ENCODE measurements around the gene CD59.
A peak's percentile ranks its signal among the peaks of the same experiment; 100 is the strongest.
"Not testable (repeated sequence)": the region's sequence is repeated elsewhere in the genome, so short reads cannot be mapped to it uniquely, and the experiment has no call there.

CD59 gene

DNA sequence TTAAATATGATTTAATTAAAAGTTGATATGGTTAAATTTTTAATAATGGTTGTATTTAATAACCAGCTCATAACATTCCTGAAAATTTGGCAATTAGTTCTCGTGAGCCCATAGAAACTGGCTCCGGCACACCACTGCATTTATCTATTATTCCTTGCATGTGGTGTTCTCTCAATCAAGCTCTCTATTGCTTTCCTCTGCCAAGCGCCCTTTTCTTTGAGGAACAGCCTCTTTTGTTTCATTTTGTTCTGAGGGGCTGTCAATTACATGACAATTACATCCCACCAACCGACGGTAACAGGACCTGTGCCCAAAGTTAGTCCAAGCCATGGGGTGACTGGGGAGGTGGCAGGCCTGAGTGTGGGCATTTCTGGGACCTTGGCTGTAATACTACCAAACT is 43.7 kb downstream of the CD59 start:
- peak; percentile 14 for DNase-seq

DNA sequence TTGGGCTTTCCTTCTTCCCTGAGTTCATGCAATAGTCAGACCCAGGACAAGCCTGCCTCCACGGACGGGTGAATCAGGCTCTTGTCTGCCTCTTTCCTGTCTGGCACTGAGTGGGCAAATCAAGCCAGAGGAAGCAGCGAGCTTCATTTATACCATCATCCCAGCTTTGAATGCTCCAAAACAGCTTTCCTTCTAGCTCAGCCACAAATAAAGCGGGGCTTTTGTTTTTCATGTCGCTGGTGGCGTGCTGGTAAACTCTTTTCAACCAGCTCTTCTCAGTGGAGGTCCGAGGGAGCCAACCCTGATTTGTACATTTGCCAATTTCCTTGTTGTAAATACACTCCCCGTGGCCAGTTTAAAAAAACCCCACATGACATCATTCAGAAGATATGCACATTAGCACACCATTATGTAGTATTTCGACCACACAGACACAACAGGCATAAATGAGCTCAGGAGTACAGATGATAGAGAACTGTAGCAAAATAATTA is 44.2 kb downstream of the CD59 start:
- peak; percentile 86 for DNase-seq

DNA sequence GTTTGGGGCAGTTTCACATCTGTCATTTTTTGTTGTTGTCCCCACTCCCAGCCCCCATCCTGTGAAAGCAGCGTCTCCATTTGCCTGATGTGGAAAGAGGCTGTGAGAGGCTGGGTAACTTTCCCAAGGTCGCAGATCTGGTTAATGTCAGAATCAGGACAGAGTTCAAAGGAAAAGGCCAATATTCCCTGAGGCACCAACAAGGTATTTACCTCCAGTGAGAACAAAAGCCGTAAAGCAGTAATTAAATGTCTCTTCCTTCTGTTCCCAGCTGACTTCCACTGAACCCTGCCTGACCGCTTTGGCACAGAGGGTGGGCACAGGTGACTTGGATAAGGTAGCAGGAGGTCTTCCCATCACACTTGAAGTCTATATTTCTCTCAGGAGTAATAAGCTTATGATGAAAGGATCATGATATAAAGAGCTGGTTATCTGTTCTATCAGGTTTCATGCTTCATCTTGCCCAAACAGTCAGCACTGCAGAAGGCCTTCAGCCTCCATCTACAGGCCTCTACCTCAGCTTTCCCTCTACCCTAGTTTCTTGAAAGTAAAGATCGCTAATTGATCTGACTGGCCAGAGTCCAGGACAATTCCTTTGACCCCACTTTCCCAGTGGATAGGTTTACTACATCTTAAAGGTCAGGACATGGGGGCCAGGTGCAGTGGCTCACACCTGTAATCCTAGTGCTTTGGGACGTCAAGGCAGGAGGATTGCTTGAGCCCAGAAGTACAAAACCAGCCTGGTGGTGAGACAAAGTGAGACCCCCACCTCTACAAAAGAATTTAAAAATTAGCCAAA is 45.0 kb downstream of the CD59 start:
- DNase-seq: no peak

DNA sequence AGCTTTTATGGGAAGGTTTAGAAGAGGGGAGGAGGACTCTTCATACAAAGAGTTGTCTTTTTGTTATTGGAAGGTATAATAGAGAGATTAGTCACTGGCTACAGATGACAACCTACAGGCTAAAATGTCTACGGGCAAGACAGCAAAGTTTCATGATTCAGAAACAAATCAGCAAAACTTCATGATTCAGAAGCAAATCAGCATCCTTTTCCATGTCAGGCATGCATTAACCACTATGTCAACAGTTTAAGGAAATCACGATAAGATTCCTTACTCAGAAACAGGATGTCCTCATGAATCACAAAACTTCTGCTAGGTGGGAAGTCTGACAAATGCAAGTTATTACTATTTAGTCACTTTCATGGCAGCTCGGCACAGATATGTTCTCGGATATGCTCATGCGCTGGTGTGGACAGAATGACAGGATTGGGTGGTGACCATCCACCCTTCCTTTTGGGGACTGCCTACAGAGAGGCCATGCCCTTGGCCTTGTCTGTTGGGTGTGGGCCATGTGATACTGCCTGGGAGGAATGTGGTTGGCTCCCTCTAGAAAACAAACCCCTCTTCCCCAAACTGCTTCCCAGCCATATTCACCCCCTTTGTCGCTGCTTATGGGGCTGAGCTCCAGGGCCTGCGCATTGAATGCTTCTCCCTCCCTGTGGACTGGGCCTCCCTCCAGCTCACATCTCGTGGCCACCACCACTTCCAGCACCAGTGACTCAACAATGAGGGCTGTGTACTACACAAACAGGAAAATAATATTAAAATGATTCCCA is 45.7 kb downstream of the CD59 start:
- no peak for DNase-seq

DNA sequence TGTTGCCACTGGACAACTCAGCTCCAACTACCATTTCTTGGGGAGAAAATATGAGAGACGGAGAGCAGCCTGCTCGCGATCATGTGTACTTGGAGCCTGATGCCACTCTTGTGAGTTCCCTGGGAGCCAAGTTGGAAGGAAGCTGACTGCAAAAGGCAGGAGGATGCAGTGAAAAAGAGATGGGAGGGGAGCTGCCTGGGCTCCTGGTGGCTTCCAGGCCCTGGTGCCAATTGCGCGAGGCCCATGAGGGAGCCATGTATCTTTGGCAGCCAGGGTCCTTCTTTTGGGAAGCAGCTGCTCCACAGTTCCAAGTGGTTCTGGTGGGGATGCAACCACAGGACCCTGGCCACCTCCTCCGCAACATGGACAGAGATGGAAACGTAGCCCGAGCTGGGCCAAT is 46.7 kb downstream of the CD59 start:
- no peak for DNase-seq

DNA sequence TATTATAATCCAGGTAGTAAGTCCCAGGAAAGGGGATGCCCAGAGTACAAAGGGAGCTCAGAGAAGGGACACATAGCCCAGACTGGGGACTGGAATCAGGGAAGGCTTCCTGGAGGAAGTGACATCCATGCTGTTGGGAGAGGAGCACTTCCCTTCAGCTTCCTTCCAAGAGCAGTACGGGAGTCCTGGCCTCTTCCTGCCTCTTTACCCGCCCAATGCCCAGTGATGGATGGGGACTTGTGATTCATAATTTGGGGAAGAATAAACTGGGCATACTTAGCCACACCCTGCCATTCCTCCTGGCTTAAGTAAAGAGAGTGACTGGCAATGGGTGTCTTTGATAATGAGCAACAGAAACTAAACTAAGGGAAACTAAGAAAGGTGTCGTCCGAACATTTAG is 47.1 kb downstream of the CD59 start:
- DNase-seq: no peak

DNA sequence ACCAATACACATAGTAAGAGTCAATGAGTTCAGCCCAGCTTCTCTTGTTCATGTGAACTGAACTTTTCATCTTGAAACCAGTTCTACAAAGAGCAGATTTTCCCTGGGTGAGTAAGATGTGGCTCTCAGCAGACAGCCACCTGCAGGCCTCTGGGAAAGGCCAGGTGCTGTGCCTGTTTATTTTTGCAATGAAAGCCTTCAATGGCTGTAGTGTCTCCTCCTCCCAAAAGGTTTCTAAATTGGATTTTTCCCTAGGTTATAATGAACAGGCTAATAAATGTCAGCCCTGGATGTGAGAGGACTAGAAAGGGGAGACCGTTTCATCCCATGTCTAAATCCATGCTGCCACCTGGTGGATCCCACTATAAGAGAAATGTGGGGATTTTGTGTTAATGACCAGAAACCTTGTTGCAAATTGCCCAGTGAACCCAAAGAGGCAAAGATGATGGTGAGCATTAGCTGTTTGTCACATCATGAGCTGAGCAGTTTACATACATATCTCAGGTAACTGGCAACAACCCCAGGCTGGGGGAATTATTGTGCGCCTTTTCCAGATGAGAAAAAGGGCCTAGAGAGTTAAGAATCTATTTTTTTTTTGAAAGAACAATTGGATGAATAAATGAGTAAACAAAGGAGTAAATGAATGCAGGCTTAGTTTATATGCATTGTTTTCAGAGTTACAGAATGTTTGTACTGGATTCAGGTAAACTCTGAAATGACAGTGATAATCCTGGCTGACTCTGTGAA is 48.3 kb downstream of the CD59 start:
- peak; percentile 27 for DNase-seq

DNA sequence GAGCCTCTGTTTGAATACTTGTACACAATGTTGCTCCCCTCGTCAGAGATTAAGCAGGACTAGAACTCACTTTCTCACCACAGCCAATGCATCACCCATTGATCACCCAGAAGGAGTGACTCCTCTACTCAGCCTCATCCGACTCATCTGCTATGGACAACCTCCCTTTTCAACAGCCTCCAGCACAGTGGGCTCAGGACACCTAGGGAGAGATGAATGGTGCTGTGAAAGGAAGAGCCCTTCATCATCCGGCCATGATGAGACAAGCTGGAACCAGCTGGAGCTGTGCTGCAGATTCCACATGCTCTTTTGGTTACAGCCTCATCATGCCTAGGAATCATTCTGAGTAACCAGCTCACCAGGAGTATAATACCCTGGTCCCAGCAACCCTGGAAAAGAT is 51.1 kb downstream of the CD59 start:
- no peak for DNase-seq

DNA sequence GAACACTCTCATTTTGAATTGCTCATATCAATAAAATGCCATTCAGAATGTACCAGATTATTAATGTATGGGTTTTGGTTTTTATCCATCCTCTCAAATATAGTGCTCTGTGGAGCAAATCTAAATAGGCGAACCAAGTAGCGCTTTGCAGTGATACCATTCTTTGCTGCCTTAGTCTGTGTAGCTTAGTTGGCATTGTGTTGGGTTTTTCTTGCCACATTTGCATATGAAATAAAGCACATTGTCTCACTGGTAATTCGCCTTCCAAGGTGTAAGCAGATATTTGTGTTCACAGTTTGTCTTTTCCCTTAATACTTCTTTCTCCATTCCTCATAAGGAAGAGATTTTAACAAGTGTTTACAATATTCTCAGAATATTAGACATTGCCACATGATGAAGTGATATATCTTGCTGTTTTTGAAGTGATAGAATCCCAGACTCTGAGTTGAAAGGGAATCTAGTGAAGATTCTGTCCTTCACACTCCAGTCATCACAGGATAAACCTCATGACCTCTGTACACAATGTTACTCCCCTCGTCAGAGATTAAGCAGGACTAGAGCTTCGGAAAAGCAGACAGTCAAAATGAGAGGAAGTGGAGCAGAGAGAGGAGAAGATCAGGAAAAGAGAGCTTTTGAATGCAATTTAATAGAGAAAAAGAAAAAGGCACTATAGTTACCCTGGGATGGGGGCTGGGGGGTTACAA is 52.1 kb downstream of the CD59 start:
- no peak for DNase-seq

DNA sequence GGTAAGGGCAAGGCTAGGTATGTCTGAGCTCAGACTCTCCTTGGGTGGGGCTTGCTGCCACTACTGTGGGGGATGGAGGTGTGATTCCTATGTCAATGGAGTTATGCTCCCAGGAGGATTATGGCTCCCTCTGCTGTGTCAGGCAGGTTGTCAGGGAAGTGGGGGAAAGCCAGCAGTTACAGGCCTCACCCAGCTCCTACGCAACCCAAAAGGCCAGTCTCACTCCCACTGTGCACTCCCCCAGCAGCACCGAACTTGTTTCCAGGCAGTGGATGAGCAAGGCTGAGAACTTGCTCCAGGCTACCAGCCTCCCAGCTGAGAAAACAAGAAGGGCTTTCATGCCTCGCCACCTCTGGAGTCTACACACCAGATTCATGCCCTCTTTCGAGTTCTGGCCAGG is 53.8 kb downstream of the CD59 start:
- DNase-seq: no peak

DNA sequence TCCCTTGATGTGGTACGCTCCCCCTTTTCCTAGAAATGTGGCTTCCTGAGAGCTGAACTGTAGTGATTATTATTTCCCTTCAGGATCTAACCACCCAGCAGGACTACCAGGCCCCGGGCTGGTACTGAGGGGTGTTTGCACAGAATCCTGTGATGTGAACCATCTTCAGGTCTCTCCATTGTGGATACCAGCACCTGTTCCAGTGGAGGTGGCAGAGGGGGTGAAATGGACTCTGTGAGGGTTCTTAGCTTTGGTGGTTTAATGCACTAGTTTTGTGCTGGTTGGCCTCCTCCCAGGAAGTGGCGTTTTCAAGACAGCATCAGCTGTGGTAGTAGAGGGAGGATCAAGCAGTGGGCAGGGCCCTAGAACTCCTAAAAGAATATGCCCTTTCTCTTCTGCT is 54.2 kb downstream of the CD59 start:
- DNase-seq: no peak

DNA sequence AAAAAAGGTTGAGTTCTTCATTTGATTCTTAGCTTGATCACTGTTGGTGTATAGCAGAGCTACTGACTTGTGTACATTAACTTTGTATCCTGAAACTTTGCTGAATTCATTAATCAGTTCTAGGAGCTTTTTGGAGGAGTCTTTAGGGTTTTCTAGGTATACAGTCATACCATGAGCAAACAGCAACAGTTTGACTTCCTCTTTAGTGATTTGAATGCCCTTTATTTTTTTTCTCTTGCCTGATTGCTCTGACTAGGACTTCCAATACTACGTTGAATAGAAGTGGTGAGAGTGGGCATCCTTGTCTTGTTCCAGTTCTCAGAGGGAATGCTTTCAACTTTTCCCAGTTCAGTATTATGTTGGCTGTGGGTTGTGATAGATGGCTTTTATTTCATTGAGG is 57.6 kb downstream of the CD59 start:
- not testable (repeated sequence) for DNase-seq

DNA sequence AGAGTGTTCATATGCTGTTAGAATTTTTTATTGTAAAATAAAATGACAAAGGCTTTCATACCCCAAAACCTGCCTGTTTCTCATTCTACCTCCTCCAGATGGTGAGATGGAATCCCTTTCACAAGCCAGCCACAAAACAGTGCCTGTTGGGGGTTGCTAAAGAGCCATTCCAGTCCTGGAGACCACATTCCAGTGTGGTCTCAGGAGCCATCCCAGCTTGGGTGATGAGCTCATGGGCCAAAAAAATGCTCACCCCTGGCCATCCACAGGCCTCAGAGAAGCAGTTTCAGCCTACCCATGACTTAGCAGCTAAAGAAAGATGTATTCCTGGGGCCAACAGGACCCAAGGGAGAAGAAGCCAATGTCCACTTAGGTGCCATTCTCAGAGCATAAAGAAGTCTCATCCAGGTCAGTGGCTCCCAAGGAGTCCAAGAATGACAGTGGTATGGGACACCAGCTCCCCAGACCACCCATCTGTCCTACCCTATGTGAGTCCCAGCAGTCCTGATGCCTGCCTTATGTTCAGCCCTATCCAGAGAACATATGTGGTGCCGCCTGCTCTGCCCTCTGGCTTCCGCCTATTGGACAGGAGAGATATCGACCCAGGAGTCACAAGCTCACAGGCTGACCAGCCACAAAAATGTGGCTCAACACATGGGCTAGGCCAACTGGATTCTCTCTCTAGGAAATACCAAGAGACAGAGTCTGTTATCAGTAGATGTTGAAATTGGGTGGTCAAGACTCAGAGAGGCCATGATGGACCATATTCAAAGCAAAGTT is 62.0 kb downstream of the CD59 start:
- no peak for DNase-seq

DNA sequence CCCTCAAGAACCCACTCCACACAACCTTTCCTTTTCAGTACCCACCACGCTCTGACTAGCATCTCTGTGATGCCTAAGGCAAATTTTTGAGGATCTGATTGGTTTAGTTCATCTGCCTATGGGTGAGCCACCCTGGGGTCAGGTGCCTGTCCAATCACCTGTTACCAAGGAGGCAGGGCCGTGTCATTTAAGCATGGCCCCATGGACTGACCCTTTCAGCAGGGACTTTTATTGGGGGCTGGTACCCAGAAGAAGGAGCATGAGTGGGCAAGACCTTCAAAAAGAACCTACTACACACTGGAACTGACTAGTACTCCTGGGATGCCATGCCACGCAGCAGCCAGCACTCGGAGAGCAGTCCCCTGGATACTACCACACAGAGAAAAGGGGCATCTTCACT is 64.0 kb downstream of the CD59 start:
- DNase-seq: no peak

DNA sequence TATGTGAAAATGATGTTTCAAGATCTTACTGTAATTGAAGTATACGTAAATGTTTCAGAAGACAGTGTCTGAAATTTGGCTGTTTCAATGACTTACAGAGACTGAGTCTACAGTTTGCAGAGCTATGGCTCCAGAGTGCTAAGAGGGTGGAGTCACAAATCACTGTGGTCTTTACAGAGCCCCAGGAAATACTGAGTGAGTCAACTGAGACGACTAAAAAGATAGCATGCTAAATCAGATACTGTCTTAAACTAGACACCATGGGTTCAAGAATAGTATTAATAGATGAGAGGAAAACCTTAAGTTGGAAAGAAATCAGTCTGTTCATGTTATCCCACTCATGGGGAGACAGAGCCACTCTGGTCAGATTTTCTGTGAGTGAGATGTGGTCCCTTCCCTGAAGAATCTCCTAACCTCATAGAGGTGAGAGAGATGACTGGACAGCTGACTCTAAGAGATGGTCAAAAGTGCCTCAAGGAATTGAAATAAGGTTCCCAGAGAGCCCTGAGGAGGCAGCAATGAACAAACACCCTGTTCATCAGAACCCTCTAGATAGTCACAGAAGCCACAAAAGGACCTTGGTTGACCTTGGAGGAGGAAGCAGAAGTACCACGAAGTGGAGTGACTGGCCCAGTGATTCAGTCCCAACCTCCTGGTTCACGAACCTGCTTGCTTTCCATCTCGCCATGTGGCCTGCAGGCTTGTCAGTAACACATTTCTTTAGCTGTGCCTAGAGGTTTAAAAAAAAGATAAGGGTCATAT is 65.8 kb downstream of the CD59 start:
- no peak for DNase-seq

DNA sequence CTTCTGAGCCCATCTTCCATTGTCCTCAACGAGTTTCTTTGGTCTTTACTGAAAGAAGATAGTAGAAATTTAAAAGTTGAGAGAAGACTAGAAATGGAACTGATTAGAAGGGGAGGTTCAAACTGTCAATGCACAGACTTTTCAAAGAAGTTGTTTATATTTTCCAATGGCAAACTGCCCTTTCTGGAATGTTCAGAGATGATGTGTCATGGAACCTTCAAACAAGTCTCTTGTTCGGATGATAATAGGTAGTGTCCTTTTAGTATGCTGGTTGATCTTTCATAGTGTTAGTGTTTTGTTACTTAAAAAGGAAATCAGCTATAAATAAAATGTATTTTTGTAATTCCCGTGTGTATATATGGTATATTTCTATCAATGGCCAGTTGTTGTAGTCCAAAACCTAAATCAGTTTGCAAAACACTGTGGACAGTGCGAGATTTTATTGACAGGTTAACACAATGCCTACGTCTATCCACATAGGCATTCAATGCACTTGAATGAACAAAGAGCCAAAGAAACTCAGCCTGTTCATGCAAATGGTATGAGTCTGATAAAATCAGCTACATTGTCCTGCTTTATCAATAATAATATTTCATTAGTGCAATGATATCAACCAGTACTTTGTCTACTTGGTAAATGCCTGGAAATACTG is 66.5 kb downstream of the CD59 start:
- no peak for DNase-seq

DNA sequence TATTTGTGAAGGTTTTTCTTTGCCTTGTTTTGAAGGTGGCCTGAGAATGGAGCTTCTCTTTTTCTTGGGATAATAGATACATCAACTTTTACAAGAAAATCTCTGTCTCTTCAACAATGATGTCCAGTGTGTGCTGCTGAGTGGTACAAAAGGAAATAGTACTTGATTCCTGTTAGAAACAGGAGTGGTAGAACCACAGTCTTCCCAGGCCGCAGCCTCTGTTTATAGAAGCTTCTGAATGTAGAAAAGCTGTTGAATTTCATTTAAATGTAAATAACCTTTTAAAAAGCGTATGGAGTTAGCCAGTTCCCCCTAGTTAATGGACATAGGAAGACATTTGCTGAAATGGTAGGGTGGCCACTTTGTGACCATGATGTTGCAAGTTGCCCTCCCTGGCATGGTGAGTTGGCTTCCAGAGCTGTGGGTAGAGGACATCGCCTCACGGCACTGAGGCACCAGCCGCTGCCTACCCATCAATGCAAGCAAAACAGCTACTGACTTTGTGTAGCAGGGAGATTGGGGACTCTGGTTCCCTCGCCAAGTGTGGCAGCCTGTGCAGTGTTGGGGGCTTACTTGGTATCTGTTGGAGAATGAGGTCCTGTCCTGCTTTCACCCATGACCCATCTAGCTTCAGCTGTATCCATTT is 67.1 kb downstream of the CD59 start:
- no peak for DNase-seq

DNA sequence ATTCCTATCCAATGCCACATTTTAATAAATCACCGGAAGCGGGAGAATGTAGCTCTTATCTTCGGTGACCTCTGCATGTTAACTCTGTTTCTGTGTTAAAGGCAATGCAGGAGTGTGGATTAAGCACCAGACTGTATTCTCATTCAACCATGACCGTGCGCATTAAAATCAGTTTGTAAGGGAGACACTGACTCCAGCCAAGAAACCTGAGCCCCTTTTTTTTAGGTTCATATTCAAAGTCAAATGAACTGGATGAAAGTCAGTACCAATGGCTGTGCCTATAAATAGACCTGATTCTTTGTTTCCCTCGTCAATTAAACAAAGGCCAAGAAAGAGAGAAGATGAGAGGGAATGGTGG is 67.8 kb downstream of the CD59 start:
- DNase-seq: peak; percentile 68

DNA sequence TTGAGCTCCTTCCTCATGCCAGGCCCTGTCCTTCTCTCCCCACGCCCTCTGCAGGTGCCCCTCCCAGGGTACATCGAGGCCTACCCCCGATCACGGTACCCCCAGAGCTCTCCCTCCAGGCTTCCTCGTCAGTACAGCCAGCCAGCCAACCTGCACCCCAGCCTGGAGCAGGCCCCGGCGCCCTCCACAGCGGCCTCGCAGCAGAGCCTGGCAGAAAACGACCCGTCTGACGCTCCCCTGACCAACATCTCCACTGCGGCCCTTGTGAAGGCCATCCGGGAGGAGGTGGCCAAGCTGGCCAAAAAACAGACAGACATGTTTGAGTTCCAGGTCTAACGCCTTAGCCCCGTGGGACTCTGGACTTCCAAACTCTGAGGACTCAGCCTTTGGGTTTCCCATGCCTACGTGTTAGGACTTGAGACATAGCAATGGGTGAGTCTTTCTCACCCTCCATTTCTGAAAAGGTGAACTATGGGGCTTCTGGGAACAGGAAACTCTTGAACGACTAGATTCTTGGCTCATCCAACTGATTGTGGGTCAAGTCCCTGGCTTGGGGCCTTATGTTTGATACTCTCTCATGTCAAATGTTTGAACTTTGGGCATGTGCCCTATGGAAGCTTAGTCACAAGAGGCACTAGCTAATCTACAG is 68.3 kb downstream of the CD59 start:
- DNase-seq: peak; percentile 50
